PFSK-1 (cell line): ENCODE results near the gene SMARCA4.

Source experiments
- POLR2AphosphoS5 ChIP-seq: IDR thresholded peaks from 2 replicates; pipeline ENCODE4 v1.6.1; 2012; ENCODE audit warnings: low read depth, mild to moderate bottlenecking, control low read depth, low read length, moderate library complexity
- TAF1 ChIP-seq: IDR thresholded peaks from 2 replicates; pipeline ENCODE4 v1.6.1; 2012; ENCODE audit warnings: low read length, control low read depth, borderline replicate concordance; ENCODE audit not compliant: insufficient read depth
- TF ChIP-seq, protein P1 (sequence below), 2 experiments: IDR thresholded peaks; 2 replicates each; pipeline versions ENCODE4 v1.6.1 to v1.8.0; 2011 to 2012; ENCODE audit warnings: low read depth in 2 of 2, low read length in 2 of 2, control low read depth in 1 of 2, inconsistent platforms in 1 of 2, mild to moderate bottlenecking in 1 of 2, moderate library complexity in 1 of 2; ENCODE audit not compliant: insufficient read depth in 1 of 2

DNA sequence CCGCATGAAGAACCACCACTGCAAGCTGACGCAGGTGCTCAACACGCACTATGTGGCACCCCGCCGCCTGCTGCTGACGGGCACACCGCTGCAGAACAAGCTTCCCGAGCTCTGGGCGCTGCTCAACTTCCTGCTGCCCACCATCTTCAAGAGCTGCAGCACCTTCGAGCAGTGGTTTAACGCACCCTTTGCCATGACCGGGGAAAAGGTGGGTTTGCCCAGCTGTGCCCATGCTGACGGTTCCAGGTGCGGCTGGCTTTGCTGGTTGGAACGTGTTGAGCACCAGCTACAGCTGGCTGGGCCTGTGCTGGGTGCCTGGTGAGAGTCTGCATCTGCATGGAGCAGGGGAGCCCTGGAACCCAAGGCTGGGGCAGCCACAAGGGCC is 60.9 kb downstream of the SMARCA4 start:
- TF ChIP-seq, protein P1, sequence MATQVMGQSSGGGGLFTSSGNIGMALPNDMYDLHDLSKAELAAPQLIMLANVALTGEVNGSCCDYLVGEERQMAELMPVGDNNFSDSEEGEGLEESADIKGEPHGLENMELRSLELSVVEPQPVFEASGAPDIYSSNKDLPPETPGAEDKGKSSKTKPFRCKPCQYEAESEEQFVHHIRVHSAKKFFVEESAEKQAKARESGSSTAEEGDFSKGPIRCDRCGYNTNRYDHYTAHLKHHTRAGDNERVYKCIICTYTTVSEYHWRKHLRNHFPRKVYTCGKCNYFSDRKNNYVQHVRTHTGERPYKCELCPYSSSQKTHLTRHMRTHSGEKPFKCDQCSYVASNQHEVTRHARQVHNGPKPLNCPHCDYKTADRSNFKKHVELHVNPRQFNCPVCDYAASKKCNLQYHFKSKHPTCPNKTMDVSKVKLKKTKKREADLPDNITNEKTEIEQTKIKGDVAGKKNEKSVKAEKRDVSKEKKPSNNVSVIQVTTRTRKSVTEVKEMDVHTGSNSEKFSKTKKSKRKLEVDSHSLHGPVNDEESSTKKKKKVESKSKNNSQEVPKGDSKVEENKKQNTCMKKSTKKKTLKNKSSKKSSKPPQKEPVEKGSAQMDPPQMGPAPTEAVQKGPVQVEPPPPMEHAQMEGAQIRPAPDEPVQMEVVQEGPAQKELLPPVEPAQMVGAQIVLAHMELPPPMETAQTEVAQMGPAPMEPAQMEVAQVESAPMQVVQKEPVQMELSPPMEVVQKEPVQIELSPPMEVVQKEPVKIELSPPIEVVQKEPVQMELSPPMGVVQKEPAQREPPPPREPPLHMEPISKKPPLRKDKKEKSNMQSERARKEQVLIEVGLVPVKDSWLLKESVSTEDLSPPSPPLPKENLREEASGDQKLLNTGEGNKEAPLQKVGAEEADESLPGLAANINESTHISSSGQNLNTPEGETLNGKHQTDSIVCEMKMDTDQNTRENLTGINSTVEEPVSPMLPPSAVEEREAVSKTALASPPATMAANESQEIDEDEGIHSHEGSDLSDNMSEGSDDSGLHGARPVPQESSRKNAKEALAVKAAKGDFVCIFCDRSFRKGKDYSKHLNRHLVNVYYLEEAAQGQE (IDR thresholded peaks at IDR 0.05; ENCODE audit: insufficient read depth in 1 of 2, low read depth in 2 of 2, low read length in 2 of 2) = no peak
- no peak for TF ChIP-seq TAF1
- no peak for TF ChIP-seq POLR2AphosphoS5
